AG10803 (cell line): ENCODE results near the gene NAE1.
"Not testable (repeated sequence)": the region's sequence is repeated elsewhere in the genome, so short reads cannot be mapped to it uniquely, and the experiment has no call there.

Experiments used
- DNase-seq: peaks from one replicate; pipeline ENCODE4 v3.0.0; 2010; ENCODE audit warnings: low read depth
- H3K4me3 ChIP-seq: 2 replicates; pipeline ENCODE4 v1.5.1; 2011; ENCODE audit warnings: mild to moderate bottlenecking, low read length, control low read depth
- CTCF ChIP-seq: conservative IDR thresholded peaks from 2 replicates; pipeline ENCODE4 v1.5.1; 2011; ENCODE audit warnings: mild to moderate bottlenecking, low read length, control low read depth, inconsistent platforms

The NAE1 gene

DNA sequence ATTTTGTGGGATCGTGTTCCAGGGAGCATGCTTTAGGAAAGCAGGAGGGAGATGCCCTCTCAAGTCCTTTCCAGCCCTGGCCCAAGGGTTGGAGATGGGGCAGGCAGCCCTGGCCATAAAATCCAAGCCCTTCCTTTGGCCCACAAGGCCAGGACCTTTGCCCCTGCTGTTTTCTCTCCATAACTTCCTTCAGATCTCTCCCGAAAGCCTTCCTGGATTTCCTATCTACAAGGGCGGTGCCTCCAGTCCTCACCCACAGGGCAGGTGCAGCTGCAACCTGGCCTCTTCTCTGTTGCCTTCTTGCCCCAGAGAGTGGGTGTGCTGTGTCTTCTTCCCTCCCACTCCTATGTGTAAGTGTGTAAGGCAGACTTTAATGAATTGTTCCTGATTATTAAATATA lies 41.1 kb upstream of the NAE1 start:
- no peak overlapping the region for H3K4me3 ChIP-seq
- DNase-seq = no peak
- TF ChIP-seq CTCF = no peak

GRCh38 chr16:66871363-66871762 lies 40.6 kb upstream of the NAE1 start:
- not testable (repeated sequence) for H3K4me3 ChIP-seq, DNase-seq

DNA sequence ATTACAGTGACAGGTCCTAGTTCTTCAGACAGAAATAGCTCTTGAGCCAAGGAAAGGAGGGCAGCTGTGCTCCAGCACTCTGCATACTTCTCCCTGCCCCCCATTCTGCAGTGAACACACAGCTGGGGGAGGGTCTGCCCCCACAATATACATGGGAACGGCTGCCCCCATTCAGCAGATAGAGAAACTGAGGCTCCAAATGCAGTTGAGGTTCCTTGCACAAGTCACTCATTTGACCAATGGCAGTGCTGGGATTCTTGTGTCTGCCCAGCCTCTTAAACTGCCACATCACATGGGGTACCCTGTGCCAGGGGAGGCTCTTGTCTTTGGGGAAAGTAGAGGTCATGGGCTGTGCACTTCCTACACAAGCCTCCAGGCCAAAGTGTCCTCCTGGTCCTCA lies 38.6 kb upstream of the NAE1 start:
- DNase-seq = no peak
- H3K4me3 ChIP-seq = no peak overlapping the region
- no peak for TF ChIP-seq CTCF

DNA sequence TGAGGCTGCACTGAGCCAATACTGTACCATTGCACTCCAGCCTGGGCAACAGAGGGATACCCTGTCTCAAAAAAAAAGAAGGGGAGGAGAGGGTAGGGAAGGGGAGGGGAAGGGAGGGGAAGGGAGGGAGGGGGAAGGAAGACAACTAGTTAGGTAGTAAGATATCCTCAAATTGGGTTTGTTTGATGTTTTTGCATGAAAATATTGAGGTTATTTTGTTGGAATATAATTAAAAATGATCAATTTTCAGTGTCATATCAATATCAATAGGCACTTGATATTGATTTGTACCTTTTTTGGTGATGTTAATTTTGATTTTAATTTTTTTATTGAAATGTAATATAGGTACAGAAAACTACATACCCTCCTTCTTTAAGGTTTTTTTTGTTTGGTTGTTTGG lies 32.9 kb upstream of the NAE1 start:
- no peak for TF ChIP-seq CTCF
- no peak for DNase-seq
- no peak overlapping the region for H3K4me3 ChIP-seq

DNA sequence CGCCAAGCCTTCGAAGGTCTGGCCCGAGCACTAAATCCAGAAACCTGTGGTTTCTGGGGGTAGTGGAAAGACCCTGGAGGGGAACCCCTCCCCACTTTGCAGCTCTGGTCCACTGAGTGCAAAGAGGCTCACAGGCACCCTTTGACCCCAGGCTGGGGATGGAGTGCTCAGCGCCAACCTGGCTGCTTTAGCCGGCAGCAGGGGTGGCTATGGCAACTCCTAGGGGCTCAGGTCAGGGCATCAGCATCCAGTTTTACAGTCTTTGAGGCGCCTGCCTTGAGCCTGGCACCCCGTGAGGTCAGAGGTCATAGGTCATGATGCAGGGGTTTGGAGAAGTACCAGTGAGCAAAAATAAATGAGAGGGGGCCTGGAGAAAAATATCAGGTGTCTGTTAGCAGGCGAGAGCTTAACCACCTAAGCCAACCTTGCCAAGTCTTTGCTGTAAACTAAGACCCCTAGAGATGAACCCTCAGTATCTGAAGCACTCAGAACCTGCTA lies 31.3 kb upstream of the NAE1 start:
- H3K4me3 ChIP-seq = no peak overlapping the region
- no peak for TF ChIP-seq CTCF
- DNase-seq = no peak

DNA sequence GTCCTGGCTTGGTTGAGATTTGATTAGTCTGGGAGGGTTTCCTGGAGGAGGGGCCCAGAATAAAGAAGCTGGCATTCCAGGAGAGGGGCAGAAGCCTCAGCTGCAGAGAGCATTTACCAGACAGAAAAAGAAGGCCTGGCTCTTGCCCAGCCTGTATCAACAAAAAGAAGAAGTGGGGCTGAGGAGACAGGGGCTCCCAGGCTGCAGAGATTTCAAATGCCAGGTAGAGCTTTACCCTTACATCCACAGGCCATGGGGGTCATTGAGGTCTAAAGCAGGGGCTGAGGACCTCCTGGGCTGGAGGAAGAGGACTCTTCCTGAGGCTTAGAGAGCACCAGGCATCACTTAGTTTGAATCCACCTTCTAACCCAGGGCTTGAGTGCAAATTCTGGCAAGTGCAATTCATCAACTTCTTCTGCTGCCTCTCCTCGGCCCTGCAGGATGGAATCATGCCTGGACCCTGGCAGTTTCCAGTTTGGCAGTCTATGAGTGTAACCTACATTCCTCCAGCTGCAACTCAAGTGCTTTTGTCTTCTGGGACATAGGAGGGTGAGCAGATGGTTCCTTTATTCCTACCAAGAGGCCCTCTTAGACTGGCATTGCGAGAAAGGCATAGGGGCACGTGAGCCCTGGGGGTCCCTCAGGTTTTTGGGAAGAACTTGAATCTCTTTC lies 28.8 kb upstream of the NAE1 start:
- DNase-seq = peak; percentile 15
- no peak overlapping the region for H3K4me3 ChIP-seq
- no peak for TF ChIP-seq CTCF

DNA sequence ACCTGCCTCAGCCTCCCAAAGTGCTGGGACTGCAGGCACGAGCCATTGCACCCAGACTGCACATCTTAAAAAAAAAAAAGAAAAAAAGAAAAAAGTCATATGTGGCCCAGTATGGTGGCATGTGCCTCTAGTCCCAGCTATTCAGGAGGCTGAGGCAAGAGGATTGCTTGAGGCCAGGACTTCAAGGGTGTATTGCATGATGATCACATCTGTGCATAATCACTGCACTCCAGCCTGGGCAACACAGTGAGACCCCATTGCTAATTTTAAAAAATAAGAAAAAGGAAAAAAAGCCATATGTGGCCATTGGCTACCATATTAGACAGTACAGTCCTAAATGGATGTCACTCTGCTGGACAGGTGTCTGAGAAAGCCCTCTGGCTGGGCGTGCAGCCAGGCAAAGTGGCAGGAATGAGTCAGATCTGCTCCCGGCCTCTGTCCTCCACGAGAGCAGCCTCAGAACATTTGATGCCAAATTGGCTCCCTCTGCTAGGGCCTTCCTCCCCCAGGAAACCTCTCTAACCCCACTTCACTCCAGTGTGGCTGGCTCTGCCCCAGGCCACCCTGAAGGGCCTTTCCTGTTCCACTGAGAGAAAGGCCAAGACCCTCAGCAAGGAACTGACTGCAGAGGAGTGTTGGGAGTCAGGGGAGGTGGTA lies 28.1 kb upstream of the NAE1 start:
- DNase-seq = peak; percentile 50

More for the DNA sequence above, 28.1 kb upstream of the NAE1 start:
- H3K4me3 ChIP-seq = no peak overlapping the region
- TF ChIP-seq CTCF = no peak
